Fibroblast of skin of left quadriceps (primary cell): Measurements from ENCODE around the gene LYPD6.
"Not testable (repeated sequence)": the region's sequence is repeated elsewhere in the genome, so short reads cannot be mapped to it uniquely, and the experiment has no call there.

ENCODE experiments used
- DNase-seq, 2 experiments: peaks; one replicate each; pipeline ENCODE4 v3.0.0-alpha.2; 2013; ENCODE audit warnings: low read depth in 2 of 2

Gene LYPD6, protein sequence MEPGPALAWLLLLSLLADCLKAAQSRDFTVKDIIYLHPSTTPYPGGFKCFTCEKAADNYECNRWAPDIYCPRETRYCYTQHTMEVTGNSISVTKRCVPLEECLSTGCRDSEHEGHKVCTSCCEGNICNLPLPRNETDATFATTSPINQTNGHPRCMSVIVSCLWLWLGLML

DNA sequence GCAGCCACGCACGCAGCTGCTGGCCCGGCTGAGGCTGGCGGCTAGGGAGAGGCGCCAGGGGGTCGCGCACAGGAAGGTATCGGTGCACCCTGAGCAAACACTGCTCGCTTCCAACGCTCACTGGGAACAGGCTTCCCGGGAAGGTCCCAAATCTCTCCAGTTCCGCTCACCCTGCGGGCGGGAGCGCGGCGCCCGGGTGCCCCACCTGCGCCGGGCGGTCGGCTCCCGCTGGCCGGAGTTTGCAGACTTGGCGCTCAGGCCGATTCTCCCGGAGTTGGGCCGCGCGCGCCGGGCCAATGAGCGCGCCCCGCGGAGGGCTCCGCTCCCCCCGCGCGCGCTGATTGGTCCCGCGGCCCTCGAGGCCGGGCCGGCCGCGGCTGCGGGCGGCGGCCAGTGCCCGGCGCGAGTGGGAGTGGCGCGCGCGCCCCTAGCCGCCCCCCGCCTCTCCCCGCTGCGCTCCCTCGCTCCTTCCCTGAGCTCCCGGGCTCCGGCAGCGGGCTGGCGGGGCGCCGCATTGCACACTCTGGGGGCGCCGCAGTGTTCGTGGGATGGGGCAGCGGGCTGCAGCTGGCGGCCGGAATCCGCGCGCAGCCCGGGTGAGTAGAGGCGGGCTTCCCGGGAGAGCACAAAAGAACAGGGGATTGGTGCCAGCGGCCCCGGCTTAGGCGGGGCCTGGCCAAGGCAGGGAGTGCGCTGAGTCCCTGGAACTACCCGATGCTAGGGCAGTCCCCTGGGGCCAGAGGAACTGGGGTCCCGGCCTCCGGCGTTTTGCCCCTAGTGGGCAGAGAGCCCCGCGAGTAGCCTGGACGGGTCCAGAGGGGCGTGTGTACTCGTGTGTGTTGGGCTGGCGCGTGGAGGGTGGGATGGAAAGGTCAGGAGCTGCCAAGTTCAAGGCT lies at the start of gene LYPD6:
Gene LYPD6 (plus strand): TSS at position 461 of the 896 bp plus-strand sequence. CDS start 107,122 bp downstream, outside the sequence.
- DNase-seq: peak; percentile 55 to 56

DNA sequence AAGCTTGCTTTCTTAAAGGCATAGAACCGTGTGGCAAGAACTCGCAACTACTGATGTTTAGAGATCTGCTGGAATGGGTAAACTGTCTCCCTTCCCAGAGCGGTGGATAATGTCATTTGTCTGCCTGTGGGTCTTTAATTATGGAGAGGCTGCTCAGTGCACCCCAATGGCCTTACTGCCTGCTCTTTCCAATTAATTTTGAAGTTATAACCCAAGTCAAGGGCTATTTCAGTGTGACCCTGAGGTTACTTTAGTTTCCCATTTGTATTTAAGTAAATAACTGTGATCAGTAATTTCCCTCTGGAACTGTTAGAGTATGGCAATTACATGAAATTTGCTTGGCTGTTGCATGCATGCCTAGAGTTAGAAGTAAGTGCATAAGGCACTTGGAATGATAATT lies 48.9 kb upstream of the LYPD6 start:
- no peak for DNase-seq

DNA sequence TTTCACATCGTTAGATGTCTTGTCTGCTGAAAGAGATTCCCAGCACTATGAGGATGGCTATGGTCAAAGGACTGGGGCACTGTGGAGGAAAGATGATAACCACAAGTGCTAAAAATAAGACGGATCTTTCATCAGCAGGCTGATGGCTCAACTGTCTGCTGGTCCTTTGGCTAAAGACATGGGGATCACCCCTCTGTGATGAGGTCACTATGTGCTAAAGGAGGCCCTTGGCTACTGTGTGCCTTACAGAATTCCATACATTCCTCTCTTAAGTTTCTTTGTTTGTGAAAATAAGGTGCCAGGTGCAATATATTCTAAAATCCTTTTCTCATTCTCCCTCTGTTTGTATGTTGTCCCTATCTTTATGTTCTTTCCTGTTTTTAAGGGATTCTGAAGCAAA lies 39.7 kb upstream of the LYPD6 start:
- DNase-seq: no peak

DNA sequence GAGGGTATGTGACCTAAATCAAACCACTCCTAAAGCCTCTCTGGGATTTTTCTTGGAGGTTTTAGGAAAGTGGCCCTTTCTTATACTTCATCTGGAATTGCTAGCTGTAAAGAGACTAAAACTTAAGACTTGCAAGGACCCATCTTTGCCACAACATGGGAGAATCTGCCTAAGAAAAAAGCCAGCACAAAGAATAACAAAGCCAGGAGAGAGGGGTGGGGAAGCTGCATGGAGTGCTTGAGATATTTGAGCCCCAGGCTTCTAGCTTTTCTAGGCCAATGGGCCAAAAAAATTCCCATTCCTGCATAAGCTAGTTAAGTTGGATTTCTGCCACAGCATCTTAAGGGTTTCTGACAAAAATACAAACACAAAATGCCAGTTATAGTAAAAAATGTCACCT lies 38.5 kb upstream of the LYPD6 start:
- no peak for DNase-seq

DNA sequence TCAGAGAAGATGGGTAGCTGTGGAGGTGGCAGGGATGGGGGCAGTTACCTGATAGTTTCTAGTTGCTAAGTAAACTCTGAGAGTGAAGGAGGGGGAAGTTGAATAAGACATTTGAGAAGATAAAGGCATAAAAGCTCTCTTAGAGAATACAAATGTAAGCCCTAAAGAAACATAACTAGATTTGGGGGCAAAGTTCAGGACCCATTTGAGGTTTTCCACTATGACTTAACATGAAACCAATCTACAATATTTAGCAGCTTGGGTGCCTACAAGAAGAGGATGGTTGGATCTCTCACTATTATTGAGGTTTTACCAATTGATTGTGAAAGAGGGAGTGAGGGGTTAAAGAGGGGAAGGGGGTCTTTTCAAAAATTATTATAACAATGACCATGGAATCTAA lies 34.4 kb upstream of the LYPD6 start:
- no peak for DNase-seq

DNA sequence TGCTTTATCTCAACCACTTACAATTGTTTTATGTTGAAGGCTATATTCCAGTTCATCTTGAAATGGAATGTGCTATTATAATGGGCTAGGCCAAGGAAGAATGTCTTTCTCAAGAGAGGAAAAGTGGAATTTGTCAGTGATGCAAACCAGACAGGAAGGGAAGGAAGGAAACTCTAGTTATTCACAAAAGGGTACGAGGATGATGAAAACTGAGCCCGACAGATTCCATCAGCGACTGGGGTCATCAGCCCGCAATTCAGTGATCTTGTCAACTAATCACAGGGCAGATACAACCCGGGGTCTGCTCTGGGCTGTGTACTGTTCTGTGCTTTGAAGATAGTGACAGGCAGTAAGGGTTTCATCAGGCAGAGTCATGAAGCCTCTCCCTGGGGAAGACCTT lies 23.4 kb upstream of the LYPD6 start:
- no peak for DNase-seq

DNA sequence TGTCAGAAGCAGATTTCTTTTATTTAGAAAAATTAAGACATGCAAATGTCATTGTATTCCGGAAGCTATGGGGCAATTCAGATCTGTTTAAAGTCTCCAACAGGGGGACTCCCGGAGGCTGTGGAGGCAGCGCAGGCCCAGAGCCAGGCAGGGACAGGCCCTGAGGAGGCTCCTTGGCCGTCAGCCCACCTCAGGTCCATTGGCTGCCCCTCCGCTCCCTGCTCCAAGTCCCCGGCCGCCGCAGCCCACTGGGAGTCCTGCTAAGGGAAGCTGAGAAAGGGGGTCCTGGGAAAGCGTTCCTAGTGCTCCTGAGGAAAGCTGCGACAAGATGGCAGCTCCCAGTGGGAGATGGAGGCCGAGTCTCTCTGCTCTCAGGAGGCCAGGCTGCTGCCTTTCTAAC lies 20.0 kb upstream of the LYPD6 start:
- no peak for DNase-seq

DNA sequence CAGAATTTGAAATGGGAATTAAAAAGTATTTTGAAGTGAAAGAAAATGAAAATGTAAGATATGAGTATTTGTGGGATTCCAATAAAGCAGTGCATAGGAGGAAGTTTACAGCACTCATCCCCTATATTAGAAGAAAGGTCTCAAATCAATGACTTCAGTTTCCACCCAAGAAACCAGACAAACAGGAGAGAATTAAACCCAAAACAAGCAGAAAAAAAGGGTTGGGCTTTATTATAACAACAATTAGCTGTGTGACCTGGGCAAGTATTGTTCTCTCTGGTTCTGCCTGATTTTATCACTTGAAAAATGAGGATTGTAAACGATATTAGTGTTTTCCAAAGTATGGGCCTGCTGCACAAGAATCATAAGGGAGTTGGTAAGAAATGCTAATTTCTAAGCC lies 18.3 kb upstream of the LYPD6 start:
- DNase-seq: no peak

DNA sequence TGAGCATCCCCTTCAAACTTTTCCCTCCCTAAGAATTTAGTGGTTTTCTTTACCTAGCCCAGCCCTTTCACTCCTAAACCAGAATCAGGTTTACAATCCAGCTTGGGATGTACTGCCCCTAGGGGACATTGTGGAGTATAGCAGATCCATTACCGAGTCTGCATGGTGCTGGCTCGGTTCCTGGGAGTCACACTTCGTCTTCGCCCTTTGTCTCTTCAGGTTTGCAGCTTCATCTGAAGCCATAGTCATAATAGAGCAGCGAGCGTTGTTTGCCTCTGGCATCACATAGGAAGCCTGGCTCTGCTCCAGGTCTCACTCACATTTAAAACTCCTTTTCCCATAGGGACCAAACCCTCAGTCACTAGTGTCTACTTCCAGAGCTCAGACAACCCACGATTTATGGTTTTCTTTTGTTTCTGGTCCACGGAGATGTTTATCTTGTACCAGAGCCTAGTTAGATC lies 16.8 kb upstream of the LYPD6 start:
- DNase-seq: peak; percentile 17 to 19

DNA sequence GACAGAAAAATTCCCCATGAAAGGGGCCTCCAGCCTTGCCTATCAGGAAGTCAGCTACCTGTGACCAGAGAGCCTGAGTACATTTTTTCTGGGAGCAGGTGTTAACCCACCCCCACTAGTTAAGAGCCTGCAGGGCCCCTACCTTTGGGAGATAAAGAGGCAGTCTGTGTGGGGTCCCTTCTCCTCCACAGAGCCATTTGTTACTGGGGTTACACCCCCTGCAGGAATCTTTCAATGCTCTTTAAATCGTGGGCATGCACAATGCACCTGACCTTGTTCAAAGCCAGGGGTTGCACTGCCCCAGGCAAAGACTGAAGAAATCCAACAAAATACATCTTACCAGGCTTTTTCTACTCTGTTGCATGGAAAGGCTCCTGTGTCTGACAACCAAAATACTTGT lies 15.7 kb upstream of the LYPD6 start:
- no peak for DNase-seq

DNA sequence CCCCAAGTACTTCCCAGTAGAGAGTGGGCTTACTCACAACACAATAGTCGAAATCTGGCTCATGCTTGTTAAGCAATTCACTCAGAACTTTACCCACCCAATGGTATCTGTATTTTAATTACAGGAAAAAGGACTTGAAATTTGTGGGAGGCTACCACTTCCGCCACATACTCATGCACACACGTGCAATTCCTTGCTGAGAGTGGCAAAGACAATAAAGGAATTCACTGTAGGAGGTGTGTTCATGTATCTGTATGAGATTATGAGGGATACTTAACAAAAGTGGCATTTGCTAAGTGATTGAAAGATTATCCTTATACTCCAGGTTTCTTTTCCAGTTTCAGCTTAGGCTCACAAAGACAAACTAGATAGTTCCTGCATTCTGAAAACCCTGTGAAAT lies 14.9 kb upstream of the LYPD6 start:
- no peak for DNase-seq

DNA sequence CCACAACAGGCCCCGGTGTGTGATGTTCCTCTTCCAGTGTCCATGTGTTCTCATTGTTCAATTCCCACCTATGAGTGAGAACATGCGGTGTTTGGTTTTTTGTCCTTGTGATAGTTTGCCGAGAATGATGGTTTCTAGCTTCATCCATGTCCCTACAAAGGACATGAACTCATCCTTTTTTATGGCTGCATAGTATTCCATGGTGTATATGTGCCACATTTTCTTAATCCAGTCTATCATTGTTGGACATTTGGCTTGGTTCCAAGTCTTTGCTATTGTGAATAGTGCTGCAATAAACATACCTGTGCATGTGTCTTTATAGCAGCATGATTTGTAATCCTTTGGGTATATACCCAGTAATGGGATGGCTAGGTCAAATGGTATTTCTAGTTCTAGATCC lies 11.8 kb upstream of the LYPD6 start:
- not testable (repeated sequence) for DNase-seq

DNA sequence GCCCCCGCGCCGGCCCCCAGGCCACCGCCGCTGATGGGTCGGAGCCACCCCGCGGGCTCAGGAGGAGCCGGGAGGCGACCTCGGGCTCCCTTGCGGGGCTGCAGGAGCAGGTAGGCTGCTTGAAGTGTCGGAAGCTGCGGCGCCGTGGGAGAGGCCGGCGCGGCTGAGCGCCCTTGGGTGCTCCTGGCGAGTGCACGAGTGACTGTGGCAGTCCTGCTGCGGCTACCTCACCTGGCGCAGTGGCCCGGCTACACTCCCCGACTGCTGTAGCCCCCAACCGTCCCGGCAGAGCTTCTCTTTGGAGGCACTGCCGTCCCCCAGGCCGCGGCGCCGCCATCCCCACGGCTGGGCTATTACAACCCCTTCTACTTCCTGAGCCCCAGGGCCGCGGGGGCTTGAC lies 10.0 kb upstream of the LYPD6 start:
- DNase-seq: no peak

DNA sequence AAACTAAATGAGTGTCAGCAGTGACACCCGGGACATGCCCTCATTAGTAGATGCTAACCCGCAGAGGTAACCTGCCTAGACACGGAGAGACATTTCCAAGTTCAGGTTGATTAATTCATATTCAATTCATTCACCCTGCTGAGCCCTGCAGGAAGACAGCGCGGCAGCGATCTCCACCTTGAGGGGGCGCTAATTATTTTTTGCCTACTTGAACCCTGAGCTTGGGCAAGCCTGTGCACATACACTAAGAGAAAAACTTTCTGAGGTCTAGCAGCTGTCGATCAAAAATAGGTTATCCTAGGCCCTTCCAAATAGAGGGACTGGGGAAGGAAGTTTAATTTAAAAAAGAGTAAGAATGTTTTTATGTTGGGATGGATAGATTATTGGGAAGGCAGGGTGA lies 1.3 kb upstream of the LYPD6 start:
- DNase-seq: no peak

DNA sequence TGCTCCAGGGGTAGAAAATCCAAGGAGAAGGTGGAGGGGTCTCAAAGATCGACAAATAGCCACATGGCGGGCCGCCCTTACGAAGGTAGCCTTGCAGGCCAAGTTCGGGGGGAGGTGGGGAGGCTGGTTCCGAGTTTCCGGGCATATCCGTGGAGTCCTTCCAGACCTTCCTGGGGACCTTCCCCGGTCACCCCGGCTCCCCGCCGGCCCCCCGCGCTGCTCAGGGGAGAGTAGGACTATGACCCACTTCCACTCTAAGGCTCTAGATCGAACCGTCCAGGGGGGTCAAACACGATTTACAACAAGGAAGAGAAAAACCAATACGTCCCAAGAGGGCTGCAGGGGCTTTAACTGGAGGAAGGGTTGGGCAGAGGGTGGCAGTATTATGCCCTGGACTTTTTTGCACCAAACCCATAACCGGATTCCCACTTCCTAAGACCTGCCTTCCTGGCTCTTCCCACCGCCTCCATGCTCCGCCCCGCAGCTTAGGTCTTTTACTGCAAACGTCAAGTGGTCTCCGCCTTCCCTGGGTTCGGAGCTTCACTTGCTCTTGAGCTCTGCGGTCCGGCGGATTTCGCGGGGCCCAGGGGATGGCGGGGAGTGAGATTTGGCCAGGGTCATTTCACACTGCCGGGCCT lies 779 bp upstream of the LYPD6 start:
- DNase-seq: peak; percentile 22 to 32

DNA sequence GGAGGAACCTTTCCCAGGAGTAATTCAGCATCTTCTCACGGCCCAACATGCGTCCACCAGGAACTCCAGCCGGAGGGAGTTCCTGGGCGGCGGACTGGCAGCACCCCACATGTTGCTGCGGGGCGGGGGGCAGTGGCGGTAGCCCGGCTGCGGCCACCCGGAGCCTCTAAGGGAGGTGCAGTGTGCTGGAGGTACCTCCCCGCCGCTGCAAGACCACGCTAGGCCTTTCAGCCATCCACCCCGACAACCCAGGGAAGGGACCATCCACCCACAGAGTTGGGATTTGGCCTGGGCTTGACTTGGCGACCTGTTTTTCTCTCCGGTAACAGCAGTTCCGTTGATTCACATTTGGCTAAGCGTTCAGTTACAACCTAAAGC lies 625 bp downstream of the LYPD6 start:
- no peak for DNase-seq

DNA sequence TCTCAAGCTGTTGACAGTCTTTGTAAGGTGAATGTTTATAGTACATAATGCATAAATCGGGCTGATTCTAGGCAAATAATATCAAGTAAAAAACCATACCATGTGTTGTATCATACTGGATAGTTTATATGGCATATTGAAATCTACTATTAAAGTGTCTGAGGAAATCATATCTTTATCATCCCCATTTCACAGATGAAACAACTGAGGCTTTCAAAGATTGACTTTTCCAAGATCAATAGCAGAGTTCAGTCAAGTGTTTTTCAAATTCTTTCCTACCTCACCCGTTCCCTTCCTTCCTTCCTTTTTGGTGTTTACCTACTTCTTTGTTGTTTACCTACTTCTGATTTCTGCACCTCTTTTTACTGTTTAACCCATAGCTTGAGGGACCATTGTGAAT lies 2.0 kb downstream of the LYPD6 start:
- DNase-seq: no peak

DNA sequence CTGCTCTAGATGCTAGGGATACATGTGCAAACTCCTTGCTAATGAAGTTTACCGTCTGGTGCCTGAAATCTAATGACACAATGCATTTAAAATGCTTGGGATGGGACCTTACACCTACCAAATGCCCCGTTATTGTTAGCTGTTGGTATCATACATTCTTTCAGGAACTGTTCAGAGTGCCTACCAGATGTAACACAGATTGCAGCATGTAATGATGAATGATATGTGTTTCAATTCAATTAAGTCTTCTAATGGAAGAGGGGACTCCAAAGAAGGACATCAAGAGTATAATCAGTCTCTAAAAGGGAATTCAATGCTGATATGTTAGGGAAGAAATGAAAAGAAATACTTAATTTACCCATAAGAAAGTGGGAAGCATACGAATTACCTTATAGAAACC lies 3.2 kb downstream of the LYPD6 start:
- no peak for DNase-seq

DNA sequence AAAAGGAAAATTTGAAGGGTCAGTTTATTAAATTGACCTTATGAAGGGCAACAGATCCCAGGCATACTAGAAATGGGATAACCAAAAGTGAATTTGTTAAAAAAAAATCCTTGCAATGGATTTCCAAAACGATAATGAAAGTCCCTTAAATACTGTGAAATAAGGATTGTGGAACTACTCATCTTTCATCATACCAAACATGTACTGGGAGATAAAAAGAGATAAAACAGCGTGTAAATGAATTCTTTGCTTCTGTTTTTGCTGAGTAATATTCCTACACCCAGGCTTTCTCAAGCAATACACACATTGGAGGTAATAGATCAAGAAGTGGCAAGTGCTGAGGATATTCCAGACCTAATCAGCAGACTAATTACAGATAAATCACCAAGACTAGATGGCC lies 3.8 kb downstream of the LYPD6 start:
- no peak for DNase-seq

DNA sequence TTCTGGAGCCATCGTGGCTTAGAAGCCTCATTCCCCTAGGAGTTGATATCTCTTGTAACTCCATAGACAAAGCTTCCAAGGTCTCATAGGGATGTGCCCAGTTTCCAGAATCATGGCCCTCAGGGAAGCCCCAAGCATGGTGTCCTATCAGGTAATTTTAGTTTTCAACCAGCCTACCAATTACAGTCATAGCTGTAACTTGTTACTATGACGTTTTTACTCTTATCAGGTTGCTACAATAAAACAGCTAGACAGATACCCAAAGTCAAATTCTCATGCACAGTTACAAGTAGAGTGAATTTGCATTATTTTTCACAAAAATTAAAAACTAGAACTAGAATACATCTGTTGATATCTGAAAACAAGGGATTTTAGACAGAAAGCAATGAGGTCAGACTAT lies 8.9 kb downstream of the LYPD6 start:
- no peak for DNase-seq

DNA sequence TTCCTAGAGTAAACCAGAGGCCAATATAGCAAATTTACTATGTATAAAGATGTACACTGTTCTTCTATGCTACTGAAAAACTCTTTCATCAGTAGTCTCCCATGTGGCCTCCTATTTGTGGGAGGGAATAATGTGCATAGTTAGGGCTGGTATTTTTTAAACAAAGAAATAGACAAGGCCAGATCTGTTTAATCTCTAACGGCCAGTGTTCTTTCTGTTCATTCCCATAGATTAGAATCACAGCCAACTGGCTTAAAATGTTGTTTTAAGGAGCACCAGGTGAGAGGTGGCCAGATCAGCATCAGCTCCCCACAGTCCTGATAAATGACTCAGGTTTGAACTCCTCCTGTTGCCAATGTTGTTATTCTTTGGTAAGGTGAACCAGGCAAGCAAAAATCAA lies 12.1 kb downstream of the LYPD6 start:
- DNase-seq: no peak

DNA sequence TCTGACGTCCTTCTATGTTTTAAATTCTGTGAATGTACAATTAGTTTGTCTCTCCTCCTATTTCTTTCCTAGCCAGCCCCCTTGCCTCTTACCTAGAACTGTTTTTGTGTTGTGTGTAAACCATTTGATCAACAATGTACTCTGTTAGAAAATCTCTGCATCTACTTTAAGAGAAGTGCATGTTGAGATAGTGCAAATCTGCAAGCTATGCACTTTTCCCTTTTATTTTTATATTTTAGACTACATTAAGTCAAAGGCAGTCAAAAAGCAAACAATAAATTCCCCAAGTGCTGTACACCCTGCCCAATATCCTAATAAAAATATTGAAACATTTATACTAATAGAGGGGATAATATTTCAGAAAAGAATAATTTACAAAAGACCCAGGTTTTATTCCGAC lies 13.7 kb downstream of the LYPD6 start:
- no peak for DNase-seq

DNA sequence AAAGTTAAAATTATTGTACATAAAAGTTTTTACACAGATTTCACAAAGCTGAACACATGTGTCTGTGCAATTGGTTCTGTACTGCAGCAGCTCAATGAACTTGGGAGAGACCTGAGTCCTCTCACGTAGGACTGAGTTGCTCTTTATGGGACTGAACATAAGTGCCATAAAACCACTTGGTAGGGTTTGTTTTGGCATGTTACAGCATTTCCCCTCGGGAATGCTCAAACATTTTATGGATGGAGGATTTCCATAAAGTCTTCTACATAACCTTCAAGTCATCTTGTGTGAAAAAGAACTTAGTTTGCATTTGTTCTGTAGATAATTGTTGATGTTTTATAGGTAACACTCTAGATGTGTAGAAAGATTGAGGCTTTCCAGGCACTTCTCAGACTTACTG lies 15.9 kb downstream of the LYPD6 start:
- no peak for DNase-seq
